Muscle layer of duodenum (tissue), 2 donors: ENCODE data around the gene GUCA1C.

Experiments
- H3K27ac ChIP-seq: one replicate; pipeline ENCODE4 v1.7.0; 2013; ENCODE audit warnings: mild to moderate bottlenecking, low read length
- H3K27me3 ChIP-seq: one replicate; pipeline ENCODE4 v1.7.0; 2013; ENCODE audit warnings: low read depth, mild to moderate bottlenecking, control low read depth, low read length
- H3K36me3 ChIP-seq, 2 donors: one replicate each; pipeline ENCODE4 v1.7.0; 2013; ENCODE audit warnings: low read length in 2 of 2, control low read depth in 1 of 2, mild to moderate bottlenecking in 1 of 2; ENCODE audit not compliant: insufficient read depth in 2 of 2, control insufficient read depth in 1 of 2
- H3K4me1 ChIP-seq, 2 donors: one replicate each; pipeline ENCODE4 v1.7.0; 2013; ENCODE audit warnings: low read length in 2 of 2, mild to moderate bottlenecking in 2 of 2, control low read depth in 1 of 2, moderate library complexity in 1 of 2; ENCODE audit not compliant: insufficient read depth in 2 of 2, control insufficient read depth in 1 of 2
- H3K4me3 ChIP-seq, 2 donors: one replicate each; pipeline ENCODE4 v1.7.0; 2013; ENCODE audit warnings: low read length in 2 of 2, low read depth in 1 of 2, mild to moderate bottlenecking in 1 of 2
- H3K9me3 ChIP-seq, 2 donors: one replicate each; pipeline ENCODE4 v1.7.0; 2013; ENCODE audit warnings: low read length in 2 of 2, control low read depth in 1 of 2, mild to moderate bottlenecking in 1 of 2; ENCODE audit not compliant: control insufficient read depth in 1 of 2
- donor health status: healthy.

GUCA1C gene

GRCh38 chr3:108947855-108948254, 5.8 kb downstream of the GUCA1C start:
- H3K4me3 ChIP-seq: no peak overlapping the region
- no peaks in the 10 kb centered on the region for H3K27me3 ChIP-seq
- no peaks in the 10 kb centered on the region for H3K9me3 ChIP-seq
- no peaks in the 10 kb centered on the region for H3K4me1 ChIP-seq
- no peak overlapping the region for H3K27ac ChIP-seq
- H3K36me3 ChIP-seq: no peaks in the 10 kb centered on the region

GRCh38 chr3:108946292-108947285, 7.1 kb downstream of the GUCA1C start:
- H3K27ac ChIP-seq: no peak overlapping the region
- H3K4me1 ChIP-seq: no peaks in the 10 kb centered on the region
- H3K9me3 ChIP-seq: no peaks in the 10 kb centered on the region
- no peak overlapping the region for H3K4me3 ChIP-seq
- H3K27me3 ChIP-seq: no peaks in the 10 kb centered on the region
- no peaks in the 10 kb centered on the region for H3K36me3 ChIP-seq

GRCh38 chr3:108940568-108941263, 13.0 kb downstream of the GUCA1C start:
- no peaks in the 10 kb centered on the region for H3K9me3 ChIP-seq
- H3K27me3 ChIP-seq: no peaks in the 10 kb centered on the region
- no peaks in the 10 kb centered on the region for H3K4me1 ChIP-seq
- no peak overlapping the region for H3K4me3 ChIP-seq
- no peaks in the 10 kb centered on the region for H3K36me3 ChIP-seq
- no peak overlapping the region for H3K27ac ChIP-seq

- H3K27ac ChIP-seq: no peak overlapping the region
- H3K9me3 ChIP-seq: no peaks in the 10 kb centered on the region
- H3K36me3 ChIP-seq: no peaks in the 10 kb centered on the region
- no peaks in the 10 kb centered on the region for H3K4me1 ChIP-seq
- H3K4me3 ChIP-seq: no peak overlapping the region
- no peaks in the 10 kb centered on the region for H3K27me3 ChIP-seq
These were observed 13.5 kb downstream of the GUCA1C start for GRCh38 chr3:108940166-108940565.

GRCh38 chr3:108936924-108937689, 16.6 kb downstream of the GUCA1C start:
- Histone ChIP-seq H3K27ac (no peak overlapping the region), H3K4me1 (no peaks in the 10 kb centered on the region), H3K36me3 (no peaks in the 10 kb centered on the region), H3K27me3 (no peaks in the 10 kb centered on the region), H3K4me3 (no peak overlapping the region), H3K9me3 (no peaks in the 10 kb centered on the region)

- H3K4me1 ChIP-seq: no peaks in the 10 kb centered on the region
- no peaks in the 10 kb centered on the region for H3K9me3 ChIP-seq
- no peak overlapping the region for H3K27ac ChIP-seq
- no peak overlapping the region for H3K4me3 ChIP-seq
- H3K27me3 ChIP-seq: no peaks in the 10 kb centered on the region
- no peaks in the 10 kb centered on the region for H3K36me3 ChIP-seq
These were observed 22.6 kb downstream of the GUCA1C start for GRCh38 chr3:108931035-108931434.

GRCh38 chr3:108918866-108919265, 34.8 kb downstream of the GUCA1C start:
- Histone ChIP-seq H3K4me1 (no peaks in the 10 kb centered on the region), H3K9me3 (no peaks in the 10 kb centered on the region), H3K4me3 (no peak overlapping the region), H3K36me3 (no peaks in the 10 kb centered on the region), H3K27ac (no peak overlapping the region), H3K27me3 (no peaks in the 10 kb centered on the region)

- Histone ChIP-seq H3K9me3 (no peaks in the 10 kb centered on the region), H3K27me3 (no peaks in the 10 kb centered on the region), H3K36me3 (no peaks in the 10 kb centered on the region), H3K4me3 (no peak overlapping the region), H3K27ac (no peak overlapping the region), H3K4me1 (no peaks in the 10 kb centered on the region)
These were observed 38.7 kb downstream of the GUCA1C start for GRCh38 chr3:108914774-108915641.

GRCh38 chr3:108909799-108910198, 43.9 kb downstream of the GUCA1C start:
- H3K27ac ChIP-seq: no peak overlapping the region
- H3K27me3 ChIP-seq: no peaks in the 10 kb centered on the region
- H3K4me3 ChIP-seq: no peak overlapping the region
- no peaks in the 10 kb centered on the region for H3K4me1 ChIP-seq
- no peaks in the 10 kb centered on the region for H3K36me3 ChIP-seq
- H3K9me3 ChIP-seq: no peaks in the 10 kb centered on the region

- H3K27ac ChIP-seq: no peak overlapping the region
- H3K9me3 ChIP-seq: no peaks in the 10 kb centered on the region
- H3K27me3 ChIP-seq: no peaks in the 10 kb centered on the region
These were observed 46.5 kb downstream of the GUCA1C start for GRCh38 chr3:108907194-108907593.

More at GRCh38 chr3:108907194-108907593, 46.5 kb downstream of the GUCA1C start:
- Histone ChIP-seq H3K4me1 (no peaks in the 10 kb centered on the region), H3K36me3 (no peaks in the 10 kb centered on the region), H3K4me3 (no peak overlapping the region)
